GM18519 (cell line): Measurements from ENCODE around the gene COL17A1.

Source experiments
- ATAC-seq: cut with Tn5 transposase; IDR thresholded peaks from one replicate; pipeline ENCODE4 v1.9.1; 2021; ENCODE audit warnings: mild to moderate bottlenecking, moderate library complexity; ENCODE audit not compliant: unreplicated experiment, low FRiP score

Gene COL17A1

GRCh38 chr10:104099269-104099668 is 13.6 kb upstream of the COL17A1 start:
- no peak for ATAC-seq

- ATAC-seq, result no peak
These were observed 12.8 kb upstream of the COL17A1 start for GRCh38 chr10:104098358-104098925.

- no peak for ATAC-seq
These were observed 11.0 kb upstream of the COL17A1 start for GRCh38 chr10:104096692-104097091.

GRCh38 chr10:104092749-104093148 is 7.1 kb upstream of the COL17A1 start:
- no peak for ATAC-seq

DNA sequence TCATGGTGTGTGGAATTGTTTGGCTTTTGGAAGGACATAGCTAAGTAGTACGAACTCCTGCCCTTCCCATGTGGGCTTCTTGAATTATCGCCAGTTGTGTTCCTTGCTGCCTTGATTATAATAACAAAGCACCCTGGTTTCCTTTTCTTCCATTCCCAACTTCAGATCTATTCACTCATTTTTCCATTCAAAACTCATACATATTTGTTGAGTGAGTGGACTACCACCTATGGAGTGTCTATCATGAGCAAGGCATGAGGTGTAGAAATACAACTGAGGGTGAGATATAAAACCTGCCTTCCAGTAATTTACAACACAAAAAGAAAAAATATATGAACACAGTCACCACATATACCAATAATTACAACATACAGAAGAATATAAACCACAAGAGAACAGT is 4.9 kb upstream of the COL17A1 start:
- no peak for ATAC-seq

DNA sequence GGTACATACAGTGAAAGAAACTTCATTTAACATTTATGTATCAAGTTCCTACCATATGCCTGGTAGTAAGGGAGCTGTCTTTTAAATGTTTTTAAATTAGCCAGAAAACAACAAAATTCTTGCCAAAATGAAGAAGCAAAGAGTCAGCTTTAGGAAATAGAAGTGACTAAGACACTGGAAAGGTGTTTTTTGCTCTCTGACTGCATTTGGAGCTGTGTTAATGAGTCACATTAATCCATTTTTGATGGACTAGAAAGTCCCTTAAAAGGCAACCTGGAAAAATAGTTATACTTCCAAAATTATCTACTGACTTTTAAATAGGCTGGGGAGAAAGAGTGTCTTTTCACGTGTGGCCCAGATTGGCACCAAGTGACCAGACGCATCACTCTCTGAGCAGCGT is 3.9 kb upstream of the COL17A1 start:
- no peak for ATAC-seq

GRCh38 chr10:104088239-104088638 is 2.6 kb upstream of the COL17A1 start:
- no peak for ATAC-seq

DNA sequence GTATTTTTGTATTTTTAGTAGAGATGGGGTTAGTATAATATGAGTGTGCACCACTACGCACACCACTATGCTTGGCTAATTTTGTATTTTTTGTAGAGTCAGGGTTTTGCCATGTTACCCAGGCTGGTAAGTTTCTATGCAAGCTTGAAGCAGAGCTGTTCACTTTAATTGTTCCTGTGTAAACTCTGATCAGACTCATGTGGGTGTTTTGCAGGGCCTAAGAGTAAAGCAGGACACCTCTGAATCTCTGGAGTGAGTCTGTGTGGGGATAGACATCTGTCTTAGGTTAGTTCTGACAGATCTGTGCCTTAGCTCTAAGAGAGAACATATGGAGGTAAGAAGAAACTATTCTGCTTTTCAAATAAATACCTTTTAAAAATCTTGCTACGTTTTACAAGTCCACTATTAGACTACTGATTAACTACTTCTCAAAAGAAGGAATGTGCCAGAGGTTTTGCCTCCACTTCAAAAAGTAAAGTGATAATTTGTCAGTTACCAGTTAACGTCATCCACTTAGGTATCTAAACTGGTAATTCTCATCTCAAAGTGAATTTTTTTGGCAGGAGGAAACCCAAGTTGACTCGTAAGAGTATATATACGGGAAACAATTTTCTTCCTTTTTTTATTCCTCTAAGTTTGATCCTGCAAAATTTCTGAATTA is 1.1 kb downstream of the COL17A1 start:
- ATAC-seq, result no peak

DNA sequence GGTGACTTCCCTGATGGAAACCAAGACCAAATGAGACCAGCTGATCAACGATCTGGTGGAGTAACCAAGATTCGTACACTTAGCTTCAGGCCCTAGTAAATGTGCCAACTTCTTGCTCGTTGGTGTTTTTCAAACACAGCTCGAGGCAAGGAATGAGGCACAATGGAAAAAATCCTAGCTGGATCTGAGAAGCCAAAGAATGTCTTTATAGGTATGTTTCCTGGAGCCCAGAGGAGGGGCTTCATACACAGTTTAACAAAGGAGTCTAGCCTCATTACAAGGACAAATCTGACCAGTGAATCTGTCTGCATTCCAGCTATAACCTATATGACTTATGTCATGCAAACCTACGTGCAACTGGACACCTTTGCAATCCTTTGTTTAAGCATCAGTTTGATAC is 3.7 kb downstream of the COL17A1 start:
- ATAC-seq, result no peak

DNA sequence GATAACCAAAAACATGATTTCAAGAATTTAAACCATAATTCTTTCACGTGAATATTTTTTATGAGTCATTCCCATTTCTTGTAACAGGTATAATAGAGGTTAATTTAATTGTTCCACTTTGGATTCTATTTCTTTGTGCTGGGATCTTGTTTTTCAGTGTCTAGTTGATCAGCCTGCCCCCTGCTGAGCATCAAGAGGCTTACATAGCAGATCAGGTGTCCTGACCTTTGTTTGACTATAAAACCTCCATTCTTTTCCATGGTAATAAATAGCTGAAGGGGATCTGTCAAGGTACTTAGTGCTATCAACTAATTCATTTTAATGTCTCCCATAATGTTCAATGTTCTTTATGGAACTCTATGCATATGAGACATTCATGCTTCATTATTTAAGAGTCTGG is 4.9 kb downstream of the COL17A1 start:
- ATAC-seq, result no peak

DNA sequence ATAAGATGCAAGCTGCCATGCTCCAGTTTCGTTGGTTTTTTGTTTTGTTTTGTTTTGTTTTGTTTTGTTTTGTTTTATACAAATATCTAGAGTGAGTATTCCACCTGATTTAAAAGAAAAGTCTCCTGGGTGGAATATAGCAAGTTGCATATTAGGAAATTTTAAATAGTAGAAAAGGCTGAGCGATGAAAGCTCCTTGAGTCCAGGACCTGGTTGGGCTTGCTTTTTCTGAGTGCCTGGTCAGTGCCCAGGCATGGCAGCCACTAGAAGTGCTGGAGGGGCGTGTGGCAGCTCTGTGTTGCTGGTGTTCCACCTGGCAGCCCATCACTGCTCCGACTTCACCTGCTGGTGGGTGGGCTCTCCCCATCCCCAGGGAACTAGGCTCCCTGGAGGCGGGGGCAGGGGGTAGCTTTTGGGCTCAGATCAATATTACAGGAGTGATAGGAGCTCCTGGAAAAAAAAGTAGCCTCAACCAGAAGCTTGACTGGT is 8.0 kb downstream of the COL17A1 start:
- no peak for ATAC-seq

- ATAC-seq, result no peak
These were observed 8.4 kb downstream of the COL17A1 start for GRCh38 chr10:104077247-104077646.

- no peak for ATAC-seq
These were observed 8.9 kb downstream of the COL17A1 start for GRCh38 chr10:104076743-104077160.

- ATAC-seq, result no peak
These were observed 11.2 kb downstream of the COL17A1 start for GRCh38 chr10:104074505-104074904.

GRCh38 chr10:104072786-104073185 is 12.9 kb downstream of the COL17A1 start:
- ATAC-seq, result no peak

DNA sequence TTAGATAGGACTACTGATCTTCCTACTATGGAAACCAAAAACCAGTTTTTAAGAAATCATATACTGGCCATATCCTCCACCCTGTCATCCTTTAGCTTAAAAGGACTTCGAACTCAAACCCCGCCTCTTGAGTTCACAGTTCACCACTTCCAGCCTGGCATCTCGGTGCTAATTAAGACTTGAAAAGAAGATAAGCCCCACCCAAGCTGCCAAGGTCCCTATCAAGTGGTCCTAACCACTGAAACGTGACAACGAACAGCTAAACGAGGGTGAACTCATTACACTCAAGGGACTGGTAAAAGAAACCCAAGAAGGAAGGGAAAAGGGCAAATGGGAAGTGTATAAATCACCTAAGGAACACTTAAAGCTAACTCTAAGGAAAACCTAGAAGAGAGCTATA is 16.1 kb downstream of the COL17A1 start:
- no peak for ATAC-seq

DNA sequence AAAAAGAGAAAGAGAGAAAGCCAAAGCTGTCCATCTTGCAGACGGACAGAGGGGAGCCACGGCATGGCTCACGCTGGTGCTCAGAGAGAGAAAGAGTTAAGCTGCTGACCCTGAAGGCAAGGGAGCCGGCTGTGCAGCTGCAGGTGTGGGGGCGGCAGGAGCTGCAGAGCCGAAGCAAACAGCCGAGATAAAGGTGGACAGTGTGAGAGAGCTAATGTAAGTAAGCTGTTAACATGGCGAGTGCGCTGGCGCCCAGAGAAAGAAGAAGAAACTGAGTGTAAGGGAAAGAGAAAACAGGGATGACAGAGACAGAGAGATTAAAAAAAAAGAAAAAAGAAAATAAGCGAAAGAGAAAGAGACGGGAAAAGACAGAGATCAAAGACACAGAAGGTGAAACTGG is 18.2 kb downstream of the COL17A1 start:
- no peak for ATAC-seq

GRCh38 chr10:104066945-104067344 is 18.7 kb downstream of the COL17A1 start:
- ATAC-seq, result no peak

DNA sequence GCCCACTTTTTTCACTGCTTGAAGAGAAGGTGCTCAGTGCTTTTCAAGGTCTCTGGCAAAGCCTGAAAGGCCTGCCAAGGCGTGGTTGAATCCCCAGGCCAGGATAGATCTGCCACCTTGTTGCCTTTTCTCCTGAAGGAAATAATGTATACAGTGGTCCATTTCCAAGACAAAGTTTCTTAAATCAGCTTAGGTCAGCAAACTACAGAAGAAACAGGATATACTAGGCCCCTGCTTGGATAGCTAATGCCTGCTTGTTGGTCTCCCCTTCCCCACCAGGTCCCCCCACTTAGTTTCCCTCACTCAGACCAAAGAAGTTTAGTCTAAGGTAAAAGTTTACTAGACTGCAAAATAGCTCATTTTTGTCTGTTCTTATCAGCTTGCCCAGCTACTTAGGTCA is 19.9 kb downstream of the COL17A1 start:
- no peak for ATAC-seq

DNA sequence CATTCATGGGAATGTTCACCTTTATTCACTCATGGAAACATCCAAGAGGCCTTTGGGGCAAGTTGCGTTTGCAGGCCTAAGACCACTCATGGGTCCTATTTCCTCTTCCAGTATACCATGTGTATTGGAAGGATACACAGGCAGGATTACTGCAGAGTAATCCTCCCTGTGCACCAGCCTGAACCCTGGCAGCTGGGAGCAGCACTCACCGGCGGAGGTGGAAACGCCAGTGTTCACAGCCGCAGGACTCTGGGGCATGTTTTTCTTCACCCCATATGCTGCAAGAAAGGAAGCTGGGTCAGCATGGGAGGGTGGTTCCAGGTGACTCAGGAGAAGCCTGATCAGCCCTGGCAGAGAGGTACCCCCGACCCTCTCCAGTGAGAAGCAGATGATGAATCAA is 24.5 kb downstream of the COL17A1 start:
- ATAC-seq, result no peak

DNA sequence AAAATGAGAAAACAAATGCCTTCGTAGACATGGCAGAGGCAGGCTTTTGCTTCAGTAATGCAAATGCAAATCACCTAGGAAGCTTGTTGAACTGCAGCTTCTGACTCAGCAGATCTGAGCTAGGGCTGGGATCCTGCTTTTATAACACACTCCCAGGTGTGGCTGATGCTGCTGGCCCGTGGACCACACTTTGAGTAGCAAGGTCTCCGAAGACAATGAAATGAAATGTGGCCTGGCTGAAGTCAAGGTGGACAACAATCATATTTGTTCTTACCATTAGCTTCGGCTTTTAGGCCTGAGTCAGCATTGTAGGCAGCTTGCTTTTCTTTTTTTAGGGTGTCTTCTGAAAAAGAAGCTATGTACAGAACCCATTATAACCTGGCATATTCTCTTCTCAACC is 26.3 kb downstream of the COL17A1 start:
- no peak for ATAC-seq

- no peak for ATAC-seq
These were observed 28.0 kb downstream of the COL17A1 start for GRCh38 chr10:104057717-104058116.
